AG04449 (cell line): ENCODE data around the gene SMIM21.

Experiments
- CTCF ChIA-PET: fragments of 350-600 bp; formaldehyde crosslinking; extraction: SDS; loops from one replicate; lab custom pipeline; 2021; ENCODE audit warnings: antibody characterized with exemption; lab: Yijun Ruan, JAX
- POLR2A ChIA-PET: fragments of 400-600, 350-600 bp; formaldehyde crosslinking; extraction: SDS; loops from one replicate; lab custom pipeline; 2020; ENCODE audit warnings: antibody characterized with exemption, inconsistent platforms; lab: Yijun Ruan, JAX
- DNase-seq: peaks from one replicate; pipeline ENCODE4 v3.0.0-alpha.2; 2010; ENCODE audit warnings: low read depth, low spot score
- H3K4me3 ChIP-seq: 2 replicates; pipeline ENCODE4 v1.5.1; 2011; ENCODE audit warnings: low read depth, mild to moderate bottlenecking, control low read depth, low read length
- CTCF ChIP-seq: IDR thresholded peaks from one replicate; pipeline ENCODE4 v1.5.1; 2011; ENCODE audit warnings: mild to moderate bottlenecking, moderate library complexity, low read length, control low read depth, inconsistent platforms; ENCODE audit not compliant: insufficient read depth; ENCODE audit errors: missing control alignments

SMIM21 gene

GRCh38 chr18:75369026-75369721 lies 58.3 kb downstream of the SMIM21 start:
- ChIA-PET CTCF (no interaction called here), POLR2A (no interaction called here)
- DNase-seq = no peak
- no peak overlapping the region for H3K4me3 ChIP-seq
- TF ChIP-seq CTCF = no peak

DNA sequence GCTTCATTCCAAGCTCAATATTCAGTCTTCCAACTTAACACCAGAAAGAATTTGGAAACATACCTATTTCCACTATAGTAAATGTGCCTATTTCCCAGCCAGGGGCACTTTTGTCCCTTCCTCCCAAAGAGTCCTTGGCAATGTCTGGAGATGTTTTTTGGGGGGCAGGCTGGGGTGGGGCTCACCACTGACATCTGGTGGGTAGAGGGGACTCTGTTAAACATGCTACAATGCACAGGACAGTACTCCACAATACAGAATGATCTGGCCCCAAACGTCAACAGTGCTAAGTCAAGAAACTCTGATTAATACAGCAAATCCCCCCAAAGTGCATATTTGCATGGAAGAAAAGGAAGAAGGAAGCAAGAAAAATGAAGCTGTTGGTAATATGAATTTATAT lies 61.7 kb downstream of the SMIM21 start:
- CTCF ChIA-PET = no interaction called here
- no peak for TF ChIP-seq CTCF
- no peak for DNase-seq
- POLR2A ChIA-PET = no interaction called here
- H3K4me3 ChIP-seq = no peak overlapping the region

DNA sequence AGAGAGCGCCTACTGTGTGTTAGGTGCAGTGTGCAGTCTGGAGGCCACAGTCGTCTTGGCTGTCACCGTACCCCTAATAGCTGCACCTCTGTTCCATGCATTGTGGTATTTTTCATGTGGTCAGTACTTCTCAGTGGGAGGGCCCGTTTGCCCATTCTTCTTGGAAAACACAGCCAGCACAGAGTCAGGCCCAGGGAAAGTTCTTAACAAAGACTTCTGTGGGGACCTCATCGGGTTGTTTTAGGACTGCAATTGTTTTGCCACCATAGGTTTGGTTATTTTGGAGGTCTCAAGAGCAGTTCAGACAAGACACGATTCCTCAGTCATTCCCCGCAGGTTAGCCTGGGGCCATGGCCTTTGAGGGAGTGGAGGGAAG lies 62.3 kb downstream of the SMIM21 start:
- H3K4me3 ChIP-seq = no peak overlapping the region
- CTCF ChIA-PET = interaction anchor here (0.5 kb wide), 1 partner anchor 742 kb away, joined by 4 read pairs; no protein-coding TSS in a partner anchor
- DNase-seq = no peak
- POLR2A ChIA-PET = no interaction called here
- TF ChIP-seq CTCF = no peak

DNA sequence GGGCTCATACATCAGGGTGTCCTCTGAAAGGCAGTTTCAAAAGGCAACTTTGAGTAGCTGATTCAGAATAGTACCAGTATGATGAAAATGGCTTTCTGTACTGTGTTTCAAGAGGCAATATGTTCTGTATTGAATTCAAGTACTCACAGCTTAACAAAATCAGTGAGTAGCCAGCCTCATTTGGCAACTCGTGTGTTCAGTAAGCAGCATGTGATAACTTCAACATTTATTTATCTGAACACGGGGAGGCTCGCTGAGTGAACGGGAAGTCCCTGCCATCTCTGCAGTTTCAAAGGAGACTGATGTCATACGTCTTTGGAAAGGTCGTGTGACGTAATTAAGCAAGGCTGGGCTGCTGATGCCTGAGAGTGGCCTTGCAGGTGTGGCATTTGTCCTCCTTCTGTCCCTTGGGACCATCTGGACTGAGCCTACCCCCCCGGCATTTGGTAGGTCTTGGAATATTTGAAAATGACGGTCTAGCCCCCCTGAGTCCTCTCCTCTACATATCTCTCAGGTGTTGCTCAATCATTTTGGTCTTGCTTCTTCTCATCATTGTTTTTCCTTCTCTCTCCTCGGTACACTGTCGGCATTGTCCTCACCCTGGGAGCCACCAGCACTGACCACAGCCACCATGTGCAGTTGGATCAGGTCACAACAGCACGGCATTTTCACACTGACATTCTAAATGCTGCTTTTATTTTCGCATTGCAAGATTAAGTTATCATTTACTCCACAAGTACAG lies 62.8 kb downstream of the SMIM21 start:
- CTCF ChIA-PET = no interaction called here

GRCh38 chr18:75363446-75364225 lies 63.9 kb downstream of the SMIM21 start:
- POLR2A ChIA-PET = interaction anchor here (0.5 kb wide), 1 partner anchor 422 kb away, joined by 3 read pairs; no protein-coding TSS in a partner anchor
- no peak for DNase-seq
- TF ChIP-seq CTCF = no peak
- no peak overlapping the region for H3K4me3 ChIP-seq
- CTCF ChIA-PET = no interaction called here

More for the DNA sequence above, 62.8 kb downstream of the SMIM21 start:
- TF ChIP-seq CTCF = no peak
- no peak overlapping the region for H3K4me3 ChIP-seq
- no peak for DNase-seq
- POLR2A ChIA-PET = no interaction called here

GRCh38 chr18:75362435-75362834 lies 65.1 kb downstream of the SMIM21 start:
- DNase-seq = no peak
- no peak overlapping the region for H3K4me3 ChIP-seq
- POLR2A ChIA-PET = no interaction called here
- TF ChIP-seq CTCF = no peak
- CTCF ChIA-PET = no interaction called here
